NB4 (cell line): ENCODE data around the gene LRRC10B.
A peak's percentile ranks its signal among the peaks of the same experiment; 100 is the strongest.

Source experiments
- DNase-seq: peaks from one replicate; pipeline ENCODE4 v3.0.0; 2010; ENCODE audit warnings: low read depth
- H3K4me3 ChIP-seq: one replicate; pipeline ENCODE4 v1.5.1; 2011; ENCODE audit warnings: mild to moderate bottlenecking, low read depth, low read length, moderate library complexity
- MYC ChIP-seq: IDR thresholded peaks from 2 replicates; pipeline ENCODE4 v1.6.1; 2011; ENCODE audit warnings: low read depth, low read length
- POLR2A ChIP-seq: IDR thresholded peaks from 2 replicates; pipeline ENCODE4 v1.6.1; 2011; ENCODE audit warnings: mild to moderate bottlenecking; ENCODE audit not compliant: insufficient read length; ENCODE audit errors: extremely low read depth
- TF ChIP-seq, protein P1 (sequence below): IDR thresholded peaks from 2 replicates; pipeline ENCODE4 v1.6.1; 2011; ENCODE audit warnings: low read depth, low read length
- TF ChIP-seq, protein P2 (sequence below): IDR thresholded peaks from one replicate; pipeline ENCODE4 v1.5.1; 2012; ENCODE audit warnings: low read depth, low read length

LRRC10B gene

GRCh38 chr11:61485080-61485479 lies 23.5 kb upstream of the LRRC10B start:
- H3K4me3 ChIP-seq, result no peak overlapping the region
- TF ChIP-seq MYC, result no peak
- TF ChIP-seq, protein P1, sequence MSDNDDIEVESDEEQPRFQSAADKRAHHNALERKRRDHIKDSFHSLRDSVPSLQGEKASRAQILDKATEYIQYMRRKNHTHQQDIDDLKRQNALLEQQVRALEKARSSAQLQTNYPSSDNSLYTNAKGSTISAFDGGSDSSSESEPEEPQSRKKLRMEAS, result no peak
- TF ChIP-seq, protein P2, sequence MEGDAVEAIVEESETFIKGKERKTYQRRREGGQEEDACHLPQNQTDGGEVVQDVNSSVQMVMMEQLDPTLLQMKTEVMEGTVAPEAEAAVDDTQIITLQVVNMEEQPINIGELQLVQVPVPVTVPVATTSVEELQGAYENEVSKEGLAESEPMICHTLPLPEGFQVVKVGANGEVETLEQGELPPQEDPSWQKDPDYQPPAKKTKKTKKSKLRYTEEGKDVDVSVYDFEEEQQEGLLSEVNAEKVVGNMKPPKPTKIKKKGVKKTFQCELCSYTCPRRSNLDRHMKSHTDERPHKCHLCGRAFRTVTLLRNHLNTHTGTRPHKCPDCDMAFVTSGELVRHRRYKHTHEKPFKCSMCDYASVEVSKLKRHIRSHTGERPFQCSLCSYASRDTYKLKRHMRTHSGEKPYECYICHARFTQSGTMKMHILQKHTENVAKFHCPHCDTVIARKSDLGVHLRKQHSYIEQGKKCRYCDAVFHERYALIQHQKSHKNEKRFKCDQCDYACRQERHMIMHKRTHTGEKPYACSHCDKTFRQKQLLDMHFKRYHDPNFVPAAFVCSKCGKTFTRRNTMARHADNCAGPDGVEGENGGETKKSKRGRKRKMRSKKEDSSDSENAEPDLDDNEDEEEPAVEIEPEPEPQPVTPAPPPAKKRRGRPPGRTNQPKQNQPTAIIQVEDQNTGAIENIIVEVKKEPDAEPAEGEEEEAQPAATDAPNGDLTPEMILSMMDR, result no peak
- TF ChIP-seq POLR2A, result no peak
- DNase-seq, result no peak

- TF ChIP-seq, protein P2, result no peak
- TF ChIP-seq, protein P1, result no peak
- no peak for TF ChIP-seq POLR2A
- TF ChIP-seq MYC, result no peak
- peak; percentile 47 for DNase-seq
- no peak overlapping the region for H3K4me3 ChIP-seq
Measured at GRCh38 chr11:61486011-61486620, 22.4 kb upstream of the LRRC10B start.

DNA sequence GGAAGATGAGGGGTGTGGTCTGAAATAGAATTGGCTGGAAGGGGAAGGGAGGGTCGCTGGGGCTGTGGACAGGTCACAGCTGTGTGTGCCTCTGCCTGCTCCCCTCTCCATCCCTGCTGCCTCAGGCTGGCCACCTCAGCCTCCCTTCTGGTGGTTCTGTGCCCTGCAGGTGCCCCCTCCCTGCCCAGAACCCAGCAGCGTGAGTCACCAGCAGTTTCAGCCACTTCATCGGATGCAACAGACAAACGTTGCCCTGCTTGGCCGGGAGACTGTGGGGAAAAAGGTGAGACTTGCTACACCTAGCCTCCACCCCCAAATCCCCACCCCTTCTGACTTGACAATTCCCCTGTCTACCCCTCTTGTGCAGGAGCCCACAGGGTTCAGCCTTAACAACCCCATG lies 21.8 kb upstream of the LRRC10B start:
- TF ChIP-seq, protein P2, result no peak
- TF ChIP-seq, protein P1, result no peak
- TF ChIP-seq MYC (no peak), POLR2A (no peak)
- H3K4me3 ChIP-seq, result no peak overlapping the region
- no peak for DNase-seq

DNA sequence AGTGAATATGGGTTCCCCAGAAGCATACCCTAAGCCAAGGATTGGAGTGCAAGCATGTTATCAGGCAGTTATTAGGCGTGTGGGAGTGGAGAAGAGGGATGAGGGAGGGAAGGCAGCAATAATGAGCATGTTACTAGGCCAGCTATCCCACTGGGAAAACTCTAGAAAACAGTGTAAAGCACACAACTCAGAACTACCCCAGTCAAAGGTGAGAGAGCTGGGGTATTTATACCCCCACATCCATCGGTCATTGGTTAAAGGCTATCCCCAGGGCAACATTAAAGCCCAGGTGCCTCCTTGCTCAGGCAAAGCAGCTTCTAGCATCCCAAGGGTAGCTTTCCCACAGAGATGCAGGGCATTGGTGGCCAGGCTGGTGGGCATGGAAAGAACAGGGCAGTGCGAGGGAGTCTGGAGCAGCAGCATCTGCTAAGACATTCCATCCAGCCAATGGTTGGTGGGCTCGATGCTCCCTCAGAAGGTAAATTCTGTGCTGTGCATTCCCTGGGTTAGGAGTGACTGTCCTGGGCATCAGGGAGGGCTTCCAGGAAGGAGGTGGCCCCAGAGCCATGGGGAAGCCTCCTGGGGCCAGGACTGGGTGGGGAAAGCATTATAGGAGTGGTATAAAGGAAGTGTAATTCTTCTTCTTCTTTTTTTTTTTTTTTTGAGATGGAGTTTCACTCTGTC lies 21.1 kb upstream of the LRRC10B start:
- no peak for TF ChIP-seq POLR2A
- no peak for TF ChIP-seq MYC
- TF ChIP-seq, protein P1, result no peak
- TF ChIP-seq, protein P2, result no peak
- no peak for DNase-seq
- no peak overlapping the region for H3K4me3 ChIP-seq

GRCh38 chr11:61488651-61489291 lies 19.8 kb upstream of the LRRC10B start:
- no peak overlapping the region for H3K4me3 ChIP-seq
- peak; percentile 38 for DNase-seq
- TF ChIP-seq POLR2A, result no peak
- TF ChIP-seq, protein P1, result no peak
- TF ChIP-seq, protein P2, result no peak
- no peak for TF ChIP-seq MYC
